Ammon's horn (tissue), 1 donor: ENCODE results near the gene RBP4.

ENCODE experiments used
- DNase-seq: peaks from one replicate; pipeline ENCODE4 v3.0.0-alpha.2; 2016; ENCODE audit warnings: low spot score

Gene RBP4

DNA sequence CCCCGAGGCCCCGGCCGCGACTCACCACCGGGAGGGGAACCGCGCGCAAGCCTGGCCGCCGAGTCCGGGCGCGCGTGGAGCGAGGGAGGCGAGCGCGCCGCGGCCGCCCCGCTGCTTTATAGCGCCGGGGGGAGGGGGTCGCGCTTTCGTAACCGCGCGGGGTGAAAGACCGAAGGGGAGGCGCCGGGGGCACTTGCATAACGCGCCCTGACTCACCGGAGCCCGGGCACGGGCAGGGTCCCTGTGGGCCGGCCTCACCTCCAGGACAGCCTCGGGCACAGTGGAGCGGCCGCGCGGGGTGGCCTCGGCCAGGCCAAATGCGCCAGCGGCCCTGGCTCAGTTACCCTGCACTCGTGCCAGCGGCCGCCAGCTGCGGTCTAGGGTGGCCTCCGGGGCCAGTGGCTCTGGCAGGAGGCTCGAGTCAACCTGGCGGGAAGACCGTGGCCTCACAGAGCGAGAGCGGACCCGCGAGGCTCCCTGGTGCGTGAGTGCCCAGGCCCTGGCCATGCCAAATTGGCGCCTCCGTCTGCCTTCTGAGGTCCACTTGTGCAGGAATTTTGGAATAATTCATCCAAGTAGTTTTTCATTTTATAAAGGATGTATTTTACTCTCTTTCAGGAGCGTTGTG is at the start of gene RBP4:
Gene RBP4 (minus strand): TSS at position 90 of the 628 bp plus-strand sequence. CDS start 207 bp downstream, outside the sequence.
- no peak for DNase-seq

DNA sequence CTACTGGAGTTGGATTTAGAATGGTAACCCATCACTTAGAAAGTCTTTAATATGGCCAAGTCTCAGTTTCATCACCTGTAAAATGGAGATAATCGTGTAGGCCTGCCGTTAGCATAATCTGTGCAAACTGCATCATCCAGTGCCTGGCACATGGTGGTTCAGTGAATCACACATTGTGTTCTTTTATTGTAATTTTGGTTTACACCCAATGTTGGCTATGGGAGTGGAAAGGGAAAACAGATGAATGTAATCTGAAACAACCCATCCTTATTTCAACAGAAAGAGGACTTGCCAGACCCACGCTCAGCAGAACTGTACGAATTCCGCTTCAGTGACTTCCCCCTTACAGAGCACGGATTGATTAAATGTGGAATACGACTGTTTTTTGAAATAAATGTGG is 38.8 kb upstream of the RBP4 start:
- peak; percentile 27 for DNase-seq

DNA sequence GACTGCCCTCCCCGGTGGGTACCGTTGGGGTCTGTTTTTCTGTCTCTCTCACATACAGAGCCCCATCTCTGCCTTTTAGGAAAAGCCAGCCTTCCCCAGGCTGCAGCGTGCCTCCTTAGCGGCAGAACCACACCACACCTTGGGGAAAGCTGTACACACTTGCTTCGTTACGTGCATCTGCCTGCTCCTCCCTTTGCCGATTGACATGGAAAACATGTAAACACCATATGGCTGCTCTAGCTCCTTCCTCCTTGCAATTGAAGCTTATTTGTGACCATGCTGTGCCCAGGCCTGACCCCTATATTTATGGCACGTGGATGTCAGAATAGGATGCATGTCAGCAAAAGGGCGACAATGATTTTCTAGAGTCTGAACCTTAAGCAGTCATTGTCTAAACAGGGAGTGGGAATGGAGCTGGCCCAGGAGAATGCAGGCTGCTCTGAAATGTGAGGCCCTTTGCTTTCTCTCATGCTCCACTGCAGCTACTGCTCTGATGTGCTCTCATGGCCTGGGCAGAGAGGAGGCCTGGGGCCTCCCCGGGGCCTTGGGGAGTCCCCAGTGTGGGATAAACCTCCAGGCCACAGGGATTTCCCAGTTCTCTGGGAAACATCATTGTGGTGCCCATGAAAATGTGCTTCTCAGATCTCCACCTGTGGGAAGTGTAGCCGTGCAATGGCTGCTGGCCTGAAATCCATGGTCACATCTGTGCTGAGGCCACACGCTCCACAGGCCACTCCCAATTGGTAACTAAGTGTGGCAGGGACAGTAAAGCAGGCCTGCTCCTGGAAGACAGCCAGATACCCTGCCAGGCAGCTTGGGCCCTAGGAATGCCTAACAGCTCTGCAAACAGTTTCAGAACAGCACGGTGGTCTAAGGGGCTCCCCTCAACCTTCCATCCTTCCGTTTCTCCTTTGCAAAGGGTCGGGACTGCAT is 29.9 kb upstream of the RBP4 start:
- no peak for DNase-seq

DNA sequence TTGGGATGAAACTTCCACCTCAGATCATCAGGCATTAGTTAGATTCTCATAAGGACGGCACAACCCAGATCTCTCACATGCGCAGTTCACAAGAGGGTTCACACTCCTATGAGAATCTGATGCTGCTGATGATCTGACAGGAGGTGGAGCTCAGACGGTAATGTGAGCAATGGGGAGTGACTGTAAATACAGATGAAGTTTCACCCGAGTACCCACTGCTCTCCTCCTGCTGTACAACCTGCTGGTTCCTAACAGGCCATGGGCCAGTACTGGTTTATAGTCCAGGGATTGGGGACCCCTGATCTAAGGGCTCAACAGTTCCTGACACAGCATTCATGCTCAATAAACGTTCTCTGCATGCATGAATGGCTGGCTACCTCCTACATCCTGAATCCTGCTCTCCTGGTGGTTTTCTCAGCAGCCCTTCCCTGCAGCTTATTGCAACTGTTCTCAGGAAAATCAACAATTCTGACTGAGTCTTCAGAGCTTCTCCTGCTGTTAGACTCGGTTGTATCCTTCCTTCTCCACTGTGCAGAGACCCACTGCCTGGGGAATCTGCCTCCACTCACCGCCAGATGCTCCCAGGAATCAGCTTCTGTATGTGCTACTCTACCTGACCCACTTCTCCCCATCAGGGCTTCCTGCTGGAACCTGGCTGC is 28.7 kb upstream of the RBP4 start:
- no peak for DNase-seq

DNA sequence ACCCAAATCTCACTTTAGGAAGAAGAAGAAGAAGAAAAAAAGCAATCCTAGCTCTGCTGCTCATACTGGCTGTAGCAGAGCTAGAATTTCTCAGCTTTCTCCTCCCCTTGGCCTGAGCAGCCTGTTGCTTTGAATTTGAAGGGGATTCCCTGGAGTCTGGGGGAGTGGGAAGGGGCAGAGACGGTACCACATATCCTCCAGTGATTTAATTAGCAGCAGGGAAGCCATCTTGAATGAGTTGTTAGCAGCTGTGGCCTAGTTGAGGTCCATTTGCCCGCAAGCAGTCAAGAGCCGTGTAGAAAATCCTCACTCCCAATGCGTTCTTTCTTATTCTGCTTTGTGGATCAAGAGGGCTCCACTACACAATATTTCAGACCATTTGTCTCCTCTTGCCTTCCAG is 27.8 kb upstream of the RBP4 start:
- DNase-seq = no peak

DNA sequence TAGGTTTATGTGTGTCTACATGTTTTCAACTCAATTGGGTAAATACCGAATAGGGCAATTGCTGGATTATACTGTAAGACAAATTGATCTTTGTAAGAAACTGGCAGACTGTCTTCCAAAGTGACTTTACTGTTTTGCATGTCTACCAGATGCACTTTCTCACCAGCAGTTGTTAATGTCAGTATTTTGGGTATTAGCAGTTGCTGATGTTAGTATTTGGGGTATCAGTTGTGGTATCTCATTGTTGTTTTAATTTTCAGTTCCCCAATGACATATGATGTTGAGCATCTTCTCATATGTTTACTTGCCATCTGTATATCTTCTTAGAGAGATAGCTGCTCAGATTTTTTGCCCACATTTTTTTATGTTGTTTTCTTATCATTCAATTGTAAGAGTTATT is 21.9 kb upstream of the RBP4 start:
- no peak for DNase-seq

DNA sequence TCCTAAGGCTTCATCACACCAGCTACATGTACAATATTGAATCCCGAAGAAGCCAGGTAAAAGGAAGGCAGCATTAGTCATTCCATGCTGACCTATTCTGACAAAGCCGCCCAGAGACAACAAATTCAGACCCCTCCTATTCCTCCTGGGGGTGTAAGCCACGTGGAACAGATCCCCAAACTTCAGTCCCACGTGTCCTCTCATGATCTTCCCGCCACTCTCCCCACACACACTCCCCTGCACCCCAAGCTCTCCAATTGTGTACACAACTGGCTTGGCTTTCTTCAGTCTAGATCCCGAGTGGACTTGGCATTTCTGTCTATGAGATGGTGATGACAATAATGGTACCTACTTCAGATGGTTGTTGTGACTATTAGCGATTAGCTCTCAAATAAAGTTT is 19.9 kb upstream of the RBP4 start:
- no peak for DNase-seq

DNA sequence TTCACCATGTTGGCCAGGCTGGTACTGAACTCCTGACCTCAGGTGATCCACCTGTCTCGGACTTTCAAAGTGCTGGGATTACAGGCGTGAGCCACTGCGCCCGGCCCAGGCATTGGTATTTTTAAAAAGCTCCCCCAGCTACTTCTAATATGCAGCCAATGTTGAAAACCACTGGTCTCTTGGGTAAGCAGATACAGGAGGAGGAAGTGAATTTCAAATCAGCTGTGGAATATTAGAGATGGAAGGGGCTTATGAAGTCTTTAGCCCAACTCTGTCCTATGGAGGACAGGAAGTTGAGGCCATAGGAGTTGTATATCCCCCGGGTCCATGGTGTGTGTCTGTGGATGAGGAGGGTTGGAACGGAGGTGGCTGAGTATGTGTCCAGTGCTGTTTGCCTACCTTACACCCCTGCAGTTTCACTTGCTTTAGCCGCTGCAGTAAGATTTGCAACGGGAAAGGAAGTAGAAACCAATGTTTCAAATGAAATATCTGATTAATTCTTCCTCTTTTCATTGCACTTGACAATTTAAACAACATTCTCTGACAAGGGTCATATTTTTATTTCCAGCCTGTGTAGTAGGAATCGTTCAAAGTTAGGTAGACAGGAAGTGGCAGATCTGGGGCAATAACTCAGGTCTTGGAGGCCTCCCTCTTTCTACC is 14.7 kb upstream of the RBP4 start:
- no peak for DNase-seq

DNA sequence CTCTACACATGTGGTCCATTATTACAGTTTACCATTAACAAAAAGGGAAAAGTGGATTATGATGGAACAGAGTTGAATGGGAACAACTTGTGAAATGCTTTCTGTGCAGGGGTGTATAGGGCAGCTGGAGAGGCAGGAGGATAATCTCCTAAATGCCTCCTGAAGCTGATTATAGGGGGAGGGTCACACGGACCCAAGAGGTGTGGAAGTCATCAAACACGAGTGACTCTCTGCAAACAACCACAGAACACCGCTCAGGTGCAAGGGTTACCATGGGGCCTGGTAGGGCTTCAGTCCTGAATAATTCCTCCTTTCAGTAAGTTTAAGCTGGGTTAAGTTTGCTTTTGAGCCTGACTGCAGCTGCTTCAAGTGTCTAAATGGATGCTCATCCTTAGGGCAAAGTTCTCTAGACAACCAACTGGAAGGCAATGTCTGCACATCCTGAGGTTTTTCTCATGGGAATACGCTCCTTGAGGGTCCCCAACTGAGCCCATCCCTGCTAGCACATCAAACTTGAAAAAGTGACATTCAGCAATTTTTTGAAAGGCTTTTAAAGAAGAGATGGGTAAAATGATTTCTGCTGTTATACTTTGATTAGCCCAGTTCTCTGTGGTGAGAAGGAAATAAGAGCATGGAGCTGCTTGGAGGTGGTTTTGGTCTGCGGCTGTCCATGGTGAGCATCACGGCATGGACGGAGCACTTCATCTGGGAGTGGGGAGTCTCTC is 13.2 kb upstream of the RBP4 start:
- DNase-seq = no peak

DNA sequence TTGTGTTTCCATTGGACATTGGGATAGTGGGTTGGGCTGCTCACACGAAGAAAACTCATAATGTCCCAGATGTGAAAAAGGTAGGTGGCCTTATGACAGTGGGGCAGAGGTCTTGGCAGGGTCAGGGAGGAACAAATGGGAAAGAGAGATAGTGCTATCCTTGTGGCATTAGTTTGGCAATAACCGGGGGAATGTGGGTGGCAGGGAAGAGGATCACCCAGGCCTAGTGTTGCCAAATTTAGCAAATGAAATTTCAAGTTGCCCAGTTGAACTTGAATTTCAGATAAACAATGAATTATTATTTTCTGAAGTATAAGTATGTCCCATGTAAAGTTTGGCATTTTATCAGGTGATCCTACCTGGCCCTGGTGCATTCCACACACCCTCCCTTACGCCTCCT is 12.1 kb upstream of the RBP4 start:
- DNase-seq = no peak

DNA sequence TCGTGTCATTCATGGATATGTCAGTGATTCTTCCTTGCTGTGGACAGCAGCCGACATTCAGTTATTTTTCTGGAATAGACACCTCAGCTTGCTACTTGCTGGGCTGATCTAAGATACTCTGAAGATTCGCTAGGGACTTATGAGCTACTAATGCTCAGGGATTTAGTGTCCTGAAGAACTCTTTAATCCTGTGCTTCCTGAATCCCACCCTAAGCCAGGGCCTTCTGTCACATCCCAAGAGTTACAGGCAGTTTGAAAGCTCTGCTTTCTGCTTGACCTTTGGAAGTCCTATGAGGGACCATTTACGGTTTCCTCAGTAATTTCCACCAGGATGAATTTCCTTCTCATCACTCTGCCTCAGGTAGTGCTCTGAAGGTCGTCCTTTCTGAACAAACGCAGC is 11.3 kb upstream of the RBP4 start, which contains the start of gene PDE6C:
Gene PDE6C (plus strand): TSS at position 227 of the 400 bp plus-strand sequence. CDS start 189 bp downstream, outside the sequence.
- DNase-seq = no peak

DNA sequence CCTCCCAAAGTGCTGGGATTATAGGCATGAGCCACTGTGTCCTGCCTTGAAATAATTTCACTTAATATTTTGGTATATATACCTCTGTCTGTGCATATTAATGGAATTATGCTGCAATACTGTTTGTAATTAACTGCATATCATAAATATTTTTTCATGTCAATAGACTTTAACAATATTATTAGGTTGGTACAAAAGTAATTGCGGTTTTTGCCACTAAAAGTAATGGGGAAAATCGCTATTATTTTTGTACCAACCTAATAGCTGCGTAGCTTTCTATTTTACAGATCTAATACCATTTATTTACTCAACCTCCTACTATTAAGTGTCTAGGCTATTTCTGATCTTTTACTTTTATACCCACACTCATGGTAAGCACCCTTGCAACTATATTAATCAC is 7.4 kb upstream of the RBP4 start:
- DNase-seq = no peak

DNA sequence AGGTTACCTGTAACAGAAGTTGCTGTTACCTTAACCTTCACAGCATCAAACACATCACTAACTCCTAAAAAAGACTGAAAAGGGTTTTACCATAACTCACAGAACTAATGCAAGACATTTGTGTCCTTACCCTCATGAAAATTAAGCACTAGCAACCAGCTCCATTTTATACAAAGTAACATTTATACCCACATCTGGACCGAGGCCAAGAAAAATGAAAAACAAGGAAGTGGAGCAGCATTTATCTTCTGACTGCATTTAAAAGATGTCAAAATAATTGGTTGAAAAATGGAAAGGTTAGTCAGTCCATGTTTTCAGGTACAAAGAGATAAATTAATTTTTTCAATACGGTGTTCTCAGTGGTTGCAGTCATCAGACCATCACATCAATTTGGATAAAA is 3.1 kb upstream of the RBP4 start:
- DNase-seq = no peak

DNA sequence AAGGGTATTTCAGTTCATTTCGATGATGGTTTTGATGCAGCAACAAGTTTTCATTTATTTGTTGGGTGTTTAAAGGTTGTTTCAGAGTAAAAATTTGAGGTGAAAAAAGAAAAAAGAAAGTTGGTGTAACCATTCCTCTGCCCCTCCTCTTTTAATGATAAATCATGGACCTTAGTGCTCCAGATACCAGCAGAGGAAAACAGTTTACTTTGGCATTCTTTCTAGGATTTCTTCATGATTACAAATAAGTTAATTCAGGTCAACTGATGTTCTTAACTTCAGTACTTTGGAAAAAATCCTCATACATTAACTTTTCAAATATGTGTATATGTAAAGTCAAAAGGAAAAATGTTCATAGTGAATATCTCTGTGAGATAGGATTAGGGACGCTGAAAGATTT is 2.0 kb upstream of the RBP4 start:
- DNase-seq = no peak

DNA sequence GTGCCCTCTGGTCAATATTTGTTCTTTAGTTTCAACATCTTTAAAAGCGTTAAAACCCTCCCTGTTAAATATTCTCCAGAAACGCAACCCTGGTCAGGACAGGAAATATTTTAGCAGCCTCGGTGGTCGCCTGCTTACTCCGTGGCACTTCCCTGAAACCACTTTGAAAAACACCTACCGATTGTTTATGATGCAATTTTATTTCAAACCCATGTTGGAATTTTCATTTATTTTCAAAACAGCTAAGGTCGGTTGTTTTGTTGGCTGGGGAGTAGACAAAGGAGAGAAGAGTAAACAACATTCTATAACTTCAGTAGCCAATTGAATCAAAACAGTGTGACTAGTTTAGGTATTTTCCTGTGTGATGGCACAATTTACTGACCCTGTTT is 733 bp upstream of the RBP4 start:
- DNase-seq = no peak

DNA sequence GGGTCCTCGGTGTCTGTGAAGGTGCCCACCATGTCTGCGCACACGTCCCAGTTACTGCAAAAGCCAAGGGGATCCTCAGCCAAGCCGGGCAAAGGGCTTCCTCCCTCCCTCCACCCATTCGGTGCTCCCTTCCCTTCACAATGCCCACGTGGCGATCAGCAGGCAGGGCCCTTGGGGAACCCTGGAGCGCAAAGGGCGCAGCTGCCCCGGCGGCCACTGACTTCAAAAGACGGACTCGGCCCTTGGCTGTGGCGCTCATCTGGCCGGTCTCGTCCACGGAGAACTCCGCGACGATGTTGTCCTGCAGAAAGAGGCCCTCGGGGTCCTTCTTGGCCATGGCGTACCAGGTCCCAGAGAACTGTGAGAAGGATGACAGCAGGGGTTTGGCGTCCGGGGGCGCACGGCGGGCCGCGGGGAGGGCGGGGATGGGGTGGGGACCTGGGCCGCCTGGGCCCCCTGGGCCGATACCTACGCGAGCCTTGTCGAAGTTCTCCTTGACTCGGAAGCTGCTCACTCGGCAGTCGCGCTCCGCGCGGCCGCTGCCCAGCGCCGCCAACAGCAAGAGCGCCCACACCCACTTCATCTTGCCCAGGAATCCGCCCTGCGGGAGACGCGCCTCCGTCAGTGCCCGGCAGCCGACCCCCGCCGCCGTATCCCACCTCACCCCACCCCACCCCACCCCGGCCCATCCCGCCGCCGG is 439 bp downstream of the RBP4 start:
- no peak for DNase-seq

DNA sequence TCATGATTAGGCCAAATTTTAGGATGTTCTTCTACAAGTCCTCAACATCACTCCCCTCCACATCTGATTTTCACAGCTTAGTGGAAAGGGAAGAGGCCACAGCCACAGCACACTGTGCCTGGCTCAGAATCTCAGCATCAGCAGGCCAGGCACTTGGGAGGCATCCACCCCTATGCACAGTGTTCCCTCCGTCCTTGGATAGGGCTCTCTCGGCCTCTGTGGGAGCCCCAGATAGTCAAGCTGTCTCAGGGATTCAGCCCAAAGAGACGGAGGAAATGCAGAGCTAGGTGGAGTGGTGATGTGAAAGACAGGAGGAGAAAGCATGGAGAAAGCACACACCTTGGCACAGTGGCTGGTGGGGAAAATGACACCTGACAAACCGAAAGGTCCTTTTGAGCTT is 1.3 kb downstream of the RBP4 start:
- DNase-seq = no peak

DNA sequence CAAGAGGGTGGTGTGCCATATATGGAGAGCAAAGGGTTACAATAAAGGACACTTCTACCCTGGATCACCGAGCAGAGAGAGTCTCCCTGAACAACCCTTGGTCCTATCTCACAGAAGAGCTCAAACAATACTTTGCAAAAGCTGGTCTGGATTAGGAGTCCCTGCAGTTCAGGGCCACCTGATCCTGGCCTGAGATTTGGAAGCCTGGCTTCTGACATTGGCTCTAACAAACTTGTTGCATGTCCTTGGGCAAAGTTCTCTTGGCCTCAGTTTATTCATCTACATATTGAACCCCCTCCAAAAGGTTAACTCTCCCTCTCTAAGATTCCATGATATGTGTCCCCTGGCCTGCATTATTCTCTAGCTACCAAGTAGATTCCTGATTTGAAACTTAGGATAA is 1.7 kb downstream of the RBP4 start:
- DNase-seq = no peak

DNA sequence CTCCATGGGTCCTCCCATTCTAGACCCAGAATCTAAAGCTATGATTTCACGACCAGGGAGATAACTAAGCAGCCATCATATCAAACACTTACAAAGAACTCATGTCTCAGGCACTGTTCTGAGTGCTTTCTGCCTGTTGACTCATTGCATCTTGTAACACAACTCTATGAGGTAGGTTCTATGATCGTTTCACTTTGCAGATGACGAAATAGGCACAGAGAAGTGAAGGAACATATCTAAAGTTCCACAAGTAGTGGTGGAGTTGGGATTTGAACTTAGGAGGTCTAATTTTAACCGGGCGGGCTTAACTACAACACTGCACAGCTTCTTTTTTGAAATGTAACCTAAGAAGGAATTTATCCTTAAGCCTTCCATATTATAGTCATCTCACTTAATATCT is 2.9 kb downstream of the RBP4 start:
- no peak for DNase-seq

DNA sequence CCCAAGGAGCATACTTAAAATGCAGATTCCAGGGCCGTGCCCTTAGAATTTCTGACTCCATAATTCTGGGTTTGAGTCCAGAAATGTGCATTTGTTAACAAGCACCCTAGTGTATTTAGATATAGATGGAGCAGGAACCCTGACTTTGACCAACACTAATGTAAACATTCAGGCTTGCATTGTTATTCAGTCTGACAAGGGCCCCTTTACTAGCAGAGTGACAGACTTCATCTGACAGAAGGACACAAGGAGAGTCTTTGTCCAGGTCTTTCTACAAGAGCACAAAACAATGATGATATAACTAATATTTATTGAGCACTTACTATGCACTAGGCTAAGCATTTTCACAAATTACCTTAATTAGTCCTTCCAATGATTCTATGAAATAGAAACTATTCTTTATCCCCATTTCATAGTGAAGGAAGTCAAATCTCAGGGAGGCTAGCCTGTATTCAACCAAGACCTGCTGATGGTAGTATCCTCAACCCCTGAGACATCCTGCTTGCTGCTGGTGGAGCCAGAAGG is 3.9 kb downstream of the RBP4 start:
- DNase-seq = no peak

DNA sequence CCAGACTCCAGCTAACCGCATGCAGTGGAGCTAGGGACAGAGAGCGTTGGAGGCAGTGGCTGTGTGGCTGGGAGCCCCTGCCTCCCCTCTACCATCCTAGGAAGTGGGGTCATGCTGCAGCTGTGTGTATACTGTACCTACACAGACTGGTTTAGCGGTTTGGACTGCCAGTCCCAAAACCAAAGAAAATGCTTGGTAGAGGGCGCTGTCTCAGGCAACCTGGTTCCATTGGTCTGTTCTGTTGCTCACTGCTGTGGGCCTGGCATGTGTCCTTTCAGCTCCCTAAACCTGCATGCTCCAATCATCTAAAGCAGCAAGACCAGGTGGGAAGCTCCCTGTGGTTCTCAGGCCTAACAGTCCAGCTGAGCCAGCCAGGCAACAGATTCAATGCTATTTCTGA is 4.5 kb downstream of the RBP4 start:
- no peak for DNase-seq
